ENCODE results near the gene SMG7. TPM values are rescaled to one million over a fixed set of nuclear protein-coding genes. Genes with fewer than 3 reads are reported as not detected.

Gene SMG7
- total RNA-seq, 1 experiment from 2014 or later: 21.0 TPM

DNA sequence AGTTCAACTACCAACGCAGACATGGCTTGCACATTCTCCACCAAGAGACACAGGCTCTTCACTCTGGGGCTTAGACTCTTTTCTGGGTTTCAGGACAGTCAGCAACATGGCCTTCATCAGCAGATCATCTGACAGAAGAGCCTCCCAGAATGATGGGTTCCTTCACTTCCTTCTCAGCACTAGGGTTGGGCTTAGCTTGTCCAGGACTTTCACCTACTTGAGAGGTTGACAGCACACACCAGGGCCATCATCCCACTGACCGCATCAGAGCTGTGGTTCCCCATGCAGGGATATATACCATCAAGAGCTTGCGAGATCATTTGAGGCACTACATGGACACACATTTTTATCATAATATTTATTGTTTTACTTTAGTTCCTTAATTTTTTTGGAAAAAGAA lies 128.3 kb downstream of the SMG7 start:
- H3K4me3 ChIP-seq: no peak overlapping the region
- no peak for DNase-seq (ENCODE audit: low read depth in 1 of 2, low spot score in 2 of 2)
- H3K27me3 ChIP-seq (replicated peaks): 0 out of 2 replicates have a peak, but pooled peaks cover 5% of the 10 kb centered on the region
- no peaks in the 10 kb centered on the region for H3K36me3 ChIP-seq
- no peaks in the 10 kb centered on the region for H3K9me3 ChIP-seq (replicated peaks)
- peaks cover 11% of the 10 kb centered on the region for H3K4me1 ChIP-seq (replicated peaks)
- H3K27ac ChIP-seq: no peak overlapping the region

DNA sequence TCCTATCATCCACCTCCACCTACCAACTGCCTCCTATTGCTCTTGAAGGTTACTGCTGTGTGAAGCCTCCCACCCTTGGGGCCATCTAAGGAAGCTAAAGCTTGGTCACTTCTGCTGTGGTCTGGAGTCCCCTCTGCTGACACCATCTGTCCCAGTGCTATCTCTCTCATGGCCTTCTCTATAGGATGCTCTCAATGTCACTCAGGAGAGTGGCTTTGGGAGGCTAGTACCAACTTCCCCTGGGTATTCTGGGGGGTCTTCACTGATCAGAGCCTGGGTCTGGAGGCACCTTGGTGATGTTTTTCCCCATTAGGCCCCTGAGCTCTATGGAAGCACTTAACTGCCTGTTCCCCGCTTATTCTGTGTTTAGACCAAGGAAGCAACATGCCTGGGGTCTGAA lies 130.2 kb downstream of the SMG7 start:
- Histone ChIP-seq H3K4me1 (replicated peaks) (peaks cover 11% of the 10 kb centered on the region), H3K9me3 (replicated peaks) (no peaks in the 10 kb centered on the region), H3K4me3 (no peak overlapping the region), H3K27ac (no peak overlapping the region), H3K27me3 (replicated peaks) (no peaks in the 10 kb centered on the region), H3K36me3 (no peaks in the 10 kb centered on the region)
- DNase-seq (ENCODE audit: low read depth in 1 of 2, low spot score in 2 of 2): no peak

Other genes with a start within 250 kb of the SMG7 start
- gene NMNAT2, start 54.1 kb upstream of the SMG7 start, total RNA-seq (2014; rRNA removed; shearing (Covaris generic)): 0.50 and 0.60 TPM in 2 replicates
- gene NCF2, start 118.0 kb downstream of the SMG7 start, total RNA-seq (2014; rRNA removed; shearing (Covaris generic)): 0.24 TPM in 1 of 2 replicates, not detected in the other
- 444 and 568 TPM in 2 replicates for gene ARPC5, start 163.3 kb downstream of the SMG7 start, total RNA-seq (2014; rRNA removed; shearing (Covaris generic))
- not detected in 2 replicates for gene APOBEC4, start 180.8 kb downstream of the SMG7 start, total RNA-seq (2014; rRNA removed; shearing (Covaris generic))